ENCODE measurements around the gene PPP2R2D.

The PPP2R2D gene

GRCh38 chr10:131852823-131853609 lies 47.8 kb upstream of the PPP2R2D start:
- no peak overlapping the region for H2AFZ ChIP-seq (ENCODE audit: low read length)

GRCh38 chr10:131853610-131853964 lies 47.2 kb upstream of the PPP2R2D start:
- H3F3A ChIP-seq (ENCODE audit: low read depth) = no peaks in the 10 kb centered on the region
- peaks cover 5% of the 10 kb centered on the region; the same call in 1 of the 2 replicates for H3K9me3 ChIP-seq (ENCODE audit: insufficient read depth, low read depth, low read length)
- no peaks in the 10 kb centered on the region for H3K36me3 ChIP-seq (ENCODE audit: insufficient read depth, low read length)
- H3K9me2 ChIP-seq (replicated peaks; ENCODE audit: low read depth, low read length) = no peaks in the 10 kb centered on the region
- H3K79me2 ChIP-seq (ENCODE audit: insufficient read depth, low read length) = no peaks in the 10 kb centered on the region
- no peak for TF ChIP-seq EZH2phosphoT487 (IDR thresholded peaks at IDR 0.05; ENCODE audit: borderline replicate concordance)
- no peak for TF ChIP-seq CTCF (conservative IDR thresholded peaks at IDR 0.05; ENCODE audit: low read length)
- H3K9ac ChIP-seq (ENCODE audit: low read depth, low read length, poor library complexity, severe bottlenecking) = no peak overlapping the region
- H3K4me1 ChIP-seq (ENCODE audit: insufficient read depth, low read length, poor library complexity, severe bottlenecking) = no peaks in the 10 kb centered on the region
- H4K20me1 ChIP-seq (ENCODE audit: insufficient read depth, low read length, poor library complexity, severe bottlenecking) = no peaks in the 10 kb centered on the region
- H3K4me3 ChIP-seq (ENCODE audit: low read length, poor library complexity, severe bottlenecking) = no peak overlapping the region
- H2AFZ ChIP-seq (ENCODE audit: low read length) = no peak overlapping the region
- H3K4me2 ChIP-seq (ENCODE audit: low read depth, low read length, poor library complexity, severe bottlenecking) = no peak overlapping the region
- no peaks in the 10 kb centered on the region for H3K27me3 ChIP-seq (ENCODE audit: insufficient read depth, low read length, poor library complexity, severe bottlenecking)

More at GRCh38 chr10:131852823-131853609, 47.8 kb upstream of the PPP2R2D start:
- Histone ChIP-seq H3K9me3 (ENCODE audit: insufficient read depth, low read depth, low read length) (peaks cover 5% of the 10 kb centered on the region; the same call in 1 of the 2 replicates), H3K9me2 (replicated peaks; ENCODE audit: low read depth, low read length) (no peaks in the 10 kb centered on the region), H4K20me1 (ENCODE audit: insufficient read depth, low read length, poor library complexity, severe bottlenecking) (no peaks in the 10 kb centered on the region), H3K9ac (ENCODE audit: low read depth, low read length, poor library complexity, severe bottlenecking) (no peak overlapping the region), H3K4me3 (ENCODE audit: low read length, poor library complexity, severe bottlenecking) (no peak overlapping the region), H3K27me3 (ENCODE audit: insufficient read depth, low read length, poor library complexity, severe bottlenecking) (no peaks in the 10 kb centered on the region), H3K4me2 (ENCODE audit: low read depth, low read length, poor library complexity, severe bottlenecking) (no peak overlapping the region), H3F3A (ENCODE audit: low read depth) (no peaks in the 10 kb centered on the region), H3K36me3 (ENCODE audit: insufficient read depth, low read length) (no peaks in the 10 kb centered on the region), H3K79me2 (ENCODE audit: insufficient read depth, low read length) (no peaks in the 10 kb centered on the region), H3K4me1 (ENCODE audit: insufficient read depth, low read length, poor library complexity, severe bottlenecking) (no peaks in the 10 kb centered on the region)
- TF ChIP-seq CTCF (conservative IDR thresholded peaks at IDR 0.05; ENCODE audit: low read length) (no peak), EZH2phosphoT487 (IDR thresholded peaks at IDR 0.05; ENCODE audit: borderline replicate concordance) (no peak)

GRCh38 chr10:131854579-131855335 lies 46.1 kb upstream of the PPP2R2D start:
- no peak overlapping the region for H3K4me2 ChIP-seq (ENCODE audit: low read depth, low read length, poor library complexity, severe bottlenecking)
- no peak overlapping the region for H3K4me3 ChIP-seq (ENCODE audit: low read length, poor library complexity, severe bottlenecking)
- no peaks in the 10 kb centered on the region for H3K9me2 ChIP-seq (replicated peaks; ENCODE audit: low read depth, low read length)
- no peak overlapping the region for H2AFZ ChIP-seq (ENCODE audit: low read length)
- peaks cover 5% of the 10 kb centered on the region; the same call in 1 of the 2 replicates for H3K9me3 ChIP-seq (ENCODE audit: insufficient read depth, low read depth, low read length)
- no peaks in the 10 kb centered on the region for H3K79me2 ChIP-seq (ENCODE audit: insufficient read depth, low read length)
- no peaks in the 10 kb centered on the region for H4K20me1 ChIP-seq (ENCODE audit: insufficient read depth, low read length, poor library complexity, severe bottlenecking)
- no peaks in the 10 kb centered on the region for H3K36me3 ChIP-seq (ENCODE audit: insufficient read depth, low read length)
- TF ChIP-seq EZH2phosphoT487 (IDR thresholded peaks at IDR 0.05; ENCODE audit: borderline replicate concordance) (no peak), CTCF (conservative IDR thresholded peaks at IDR 0.05; ENCODE audit: low read length) (no peak)
- H3F3A ChIP-seq (ENCODE audit: low read depth) = no peaks in the 10 kb centered on the region
- no peaks in the 10 kb centered on the region for H3K27me3 ChIP-seq (ENCODE audit: insufficient read depth, low read length, poor library complexity, severe bottlenecking)
- no peaks in the 10 kb centered on the region for H3K4me1 ChIP-seq (ENCODE audit: insufficient read depth, low read length, poor library complexity, severe bottlenecking)
- H3K9ac ChIP-seq (ENCODE audit: low read depth, low read length, poor library complexity, severe bottlenecking) = no peak overlapping the region
